Measurements from ENCODE around the gene TRIM65.
"Not testable (repeated sequence)": the region's sequence is repeated elsewhere in the genome, so short reads cannot be mapped to it uniquely, and the experiment has no call there.

The TRIM65 gene

GRCh38 chr17:75891605-75892555 lies 4.9 kb downstream of the TRIM65 start:
- H3K4me3 ChIP-seq (ENCODE audit: low read depth, low read length), result no peak overlapping the region
- no peak for DNase-seq (ENCODE audit: low read depth, low spot score)
- TF ChIP-seq CTCF (IDR thresholded peaks at IDR 0.05; ENCODE audit: insufficient read depth, low read length, missing control alignments), result no peak
- ChIA-PET CTCF (interaction anchor here (0.8 to 6.5 kb wide), 2 partner anchors 13 kb away, joined by 4 to 32 read pairs; partner anchors contain the start of genes MRPL38 and TRIM47), POLR2A (no interaction called here)

GRCh38 chr17:75891022-75891604 lies 5.6 kb downstream of the TRIM65 start:
- DNase-seq (ENCODE audit: low read depth, low spot score), result no peak
- CTCF ChIA-PET, result interaction anchor here (6.5 kb wide), 1 partner anchor 13 kb away, joined by 32 read pairs; the partner anchor contains the start of gene TRIM47
- no peak overlapping the region for H3K4me3 ChIP-seq (ENCODE audit: low read depth, low read length)
- POLR2A ChIA-PET, result no interaction called here
- TF ChIP-seq CTCF (IDR thresholded peaks at IDR 0.05; ENCODE audit: insufficient read depth, low read length, missing control alignments), result no peak

GRCh38 chr17:75889454-75889853 lies 7.3 kb downstream of the TRIM65 start:
- no peak for TF ChIP-seq CTCF (IDR thresholded peaks at IDR 0.05; ENCODE audit: insufficient read depth, low read length, missing control alignments)
- DNase-seq (ENCODE audit: low read depth, low spot score), result no peak
- ChIA-PET POLR2A (interaction anchor here (0.7 to 1.2 kb wide), 2 partner anchors 11 to 106 kb away, joined by 3 to 4 read pairs; no protein-coding TSS in a partner anchor), CTCF (interaction anchor here (6.5 kb wide), 1 partner anchor 11 kb away, joined by 32 read pairs; the partner anchor contains the start of gene TRIM47)
- H3K4me3 ChIP-seq (ENCODE audit: low read depth, low read length), result no peak overlapping the region

GRCh38 chr17:75888484-75888883 lies 8.3 kb downstream of the TRIM65 start:
- TF ChIP-seq CTCF (IDR thresholded peaks at IDR 0.05; ENCODE audit: insufficient read depth, low read length, missing control alignments), result no peak
- POLR2A ChIA-PET, result interaction anchor here (1.1 kb wide), 1 partner anchor 9 kb away, joined by 4 read pairs; no protein-coding TSS in a partner anchor
- CTCF ChIA-PET, result interaction anchor here (6.5 kb wide), 1 partner anchor 10 kb away, joined by 32 read pairs; the partner anchor contains the start of gene TRIM47
- DNase-seq (ENCODE audit: low read depth, low spot score), result no peak
- no peak overlapping the region for H3K4me3 ChIP-seq (ENCODE audit: low read depth, low read length)

- CTCF ChIA-PET, result interaction anchor here (3.2 kb wide), 1 partner anchor 11 kb away, joined by 23 read pairs; the partner anchor contains the start of gene TRIM65
- DNase-seq (ENCODE audit: low read depth, low spot score); POLR2A ChIA-PET; H3K4me3 ChIP-seq (ENCODE audit: low read depth, low read length): not testable (repeated sequence)
Measured at GRCh38 chr17:75885860-75886259, 10.9 kb downstream of the TRIM65 start.

GRCh38 chr17:75885431-75885830 lies 11.3 kb downstream of the TRIM65 start:
- no peak for DNase-seq (ENCODE audit: low read depth, low spot score)
- no peak overlapping the region for H3K4me3 ChIP-seq (ENCODE audit: low read depth, low read length)
- ChIA-PET POLR2A (no interaction called here), CTCF (interaction anchor here (3.2 kb wide), 1 partner anchor 11 kb away, joined by 23 read pairs; the partner anchor contains the start of gene TRIM65)
- TF ChIP-seq CTCF (IDR thresholded peaks at IDR 0.05; ENCODE audit: insufficient read depth, low read length, missing control alignments), result no peak
